RWPE1 (cell line): ENCODE data around the gene WWP2.
"Not testable (repeated sequence)": the region's sequence is repeated elsewhere in the genome, so short reads cannot be mapped to it uniquely, and the experiment has no call there.

Experiments
- CTCF ChIA-PET: fragments of 350-600 bp; sonication (Branson Sonifier 250); formaldehyde crosslinking; extraction: SDS; loops from one replicate; lab custom pipeline; 2021; lab: Yijun Ruan, JAX
- POLR2A ChIA-PET: fragments of 400-600 bp; formaldehyde crosslinking; extraction: SDS; loops from one replicate; lab custom pipeline; 2020; ENCODE audit warnings: antibody characterized with exemption; ENCODE audit not compliant: low non-redundant PET; lab: Yijun Ruan, JAX
- DNase-seq: peaks from one replicate; pipeline ENCODE4 v3.0.0; 2012; ENCODE audit warnings: low spot score
- H3K27ac ChIP-seq: fragments of 450-650 bp; 2 replicates; pipeline ENCODE4 v1.5.1; 2017

Gene WWP2

DNA sequence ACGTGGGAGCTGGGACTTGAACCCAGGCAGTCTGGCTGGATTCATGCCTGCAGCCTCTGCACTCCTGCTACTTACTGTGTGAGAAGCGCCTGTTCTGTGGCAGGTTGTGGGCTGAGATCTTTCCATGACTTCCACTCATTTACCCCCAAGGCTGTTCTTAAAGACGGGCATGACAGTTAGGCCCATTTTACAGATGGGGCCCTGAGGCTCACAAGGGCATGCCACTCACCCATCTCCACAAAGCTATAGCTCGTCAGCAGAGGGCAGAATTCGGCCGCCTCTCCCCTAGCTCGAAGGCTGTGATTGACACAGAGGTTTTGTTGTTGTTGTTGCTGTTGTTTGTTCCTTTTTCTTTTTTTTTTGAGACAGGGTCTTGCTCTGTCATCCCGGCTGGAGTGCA lies 210.8 kb downstream of the WWP2 start:
- POLR2A ChIA-PET, CTCF ChIA-PET, DNase-seq, H3K27ac ChIP-seq: not testable (repeated sequence)

GRCh38 chr16:69985196-69985595 lies 223.1 kb downstream of the WWP2 start:
- DNase-seq, CTCF ChIA-PET, H3K27ac ChIP-seq, POLR2A ChIA-PET: not testable (repeated sequence)
